Common myeloid progenitor, CD34-positive (primary cell): ENCODE measurements around the gene PTPRD.

Experiments
- CTCF ChIA-PET: fragments of 350-600 bp; sonication (Branson Sonifier 250); formaldehyde crosslinking; loops from one replicate; lab custom pipeline; 2021; ENCODE audit warnings: antibody characterized with exemption; lab: Charles Lee
- POLR2A ChIA-PET: fragments of 350-600 bp; sonication (Branson Sonifier 250); formaldehyde crosslinking; loops from one replicate; lab custom pipeline; 2021; ENCODE audit warnings: antibody characterized with exemption; lab: Charles Lee
- DNase-seq, 3 donors: peaks; one replicate each; pipeline versions ENCODE4 v3.0.0 to v3.0.0-alpha.2; 2013
- H3K27ac ChIP-seq, 2 experiments: 1 replicate in 1 of 2; 2 replicates in 1 of 2; pipeline ENCODE4 v1.7.0; 2013; ENCODE audit warnings: inconsistent platforms in 2 of 2, low read length in 2 of 2, mild to moderate bottlenecking in 2 of 2, low read depth in 1 of 2, moderate library complexity in 1 of 2; ENCODE audit not compliant: severe bottlenecking in 2 of 2, insufficient read depth in 1 of 2, poor library complexity in 1 of 2
- H3K27me3 ChIP-seq, 5 experiments: replicated peaks in 2 of 5; 1 replicate in 3 of 5; 2 replicates in 2 of 5; pipeline versions ENCODE4 v1.6.1 to v1.7.0; 2013; ENCODE audit warnings: low read length in 4 of 5, mild to moderate bottlenecking in 2 of 5, moderate library complexity in 2 of 5, inconsistent platforms in 1 of 5; ENCODE audit not compliant: insufficient read depth in 5 of 5, control insufficient read depth in 4 of 5
- H3K36me3 ChIP-seq, 4 experiments: 1 replicate in 2 of 4; 2 replicates in 2 of 4; pipeline versions ENCODE4 v1.6.1 to v1.7.0; 2013; ENCODE audit warnings: low read length in 3 of 4, control low read depth in 1 of 4, mild to moderate bottlenecking in 1 of 4; ENCODE audit not compliant: control insufficient read depth in 4 of 4, insufficient read depth in 4 of 4
- H3K4me1 ChIP-seq, 4 experiments: 1 replicate in 3 of 4; 2 replicates in 1 of 4; pipeline versions ENCODE4 v1.6.1 to v1.7.1; 2013; ENCODE audit warnings: low read length in 3 of 4, mild to moderate bottlenecking in 3 of 4, control low read depth in 1 of 4, inconsistent platforms in 1 of 4, moderate library complexity in 1 of 4; ENCODE audit not compliant: control insufficient read depth in 4 of 4, insufficient read depth in 4 of 4; ENCODE audit errors: control extremely low read depth in 1 of 4
- H3K4me3 ChIP-seq, 7 experiments: 1 replicate in 4 of 7; 2 replicates in 3 of 7; pipeline versions ENCODE4 v1.5.1 to v1.7.0; 2013; ENCODE audit warnings: mild to moderate bottlenecking in 7 of 7, low read length in 6 of 7, moderate library complexity in 6 of 7, inconsistent platforms in 2 of 7, low read depth in 2 of 7, control low read depth in 1 of 7; ENCODE audit not compliant: insufficient read depth in 4 of 7, control insufficient read depth in 1 of 7; ENCODE audit errors: extremely low read depth in 1 of 7
- H3K9me3 ChIP-seq, 5 experiments: 1 replicate in 4 of 5; 2 replicates in 1 of 5; pipeline versions ENCODE4 v1.6.1 to v1.7.1; 2013; ENCODE audit warnings: low read length in 4 of 5, mild to moderate bottlenecking in 2 of 5, inconsistent platforms in 1 of 5, low read depth in 1 of 5, moderate library complexity in 1 of 5; ENCODE audit not compliant: control insufficient read depth in 4 of 5, insufficient read depth in 2 of 5; ENCODE audit errors: control extremely low read depth in 1 of 5
- WGBS: methylation state at CpG from one replicate; pipeline ENCODE4 v1.1.5; 2013; ENCODE audit not compliant: insufficient coverage; 5-methylcytosine and 5-hydroxymethylcytosine counted together

Gene PTPRD

GRCh38 chr9:8570776-8571175 is 2042.0 kb downstream of the PTPRD start:
- H3K36me3 ChIP-seq, result no peaks in the 10 kb centered on the region
- peaks cover 0 to 1% (median 0%) of the 10 kb centered on the region in 5 experiments for H3K9me3 ChIP-seq
- H3K4me1 ChIP-seq, result peaks cover under 1 to 6% (median 3%) of the 10 kb centered on the region in 4 experiments
- no peaks in the 10 kb centered on the region for H3K27me3 ChIP-seq
- DNase-seq, result no peak
- ChIA-PET CTCF (interaction anchor here (1.0 to 1.2 kb wide), 3 partner anchors 11 to 149 kb away, joined by 3 read pairs; no protein-coding TSS in a partner anchor), POLR2A (no interaction called here)
- no peak overlapping the region for H3K4me3 ChIP-seq
- 100% methylated on average over 1 of the region's 3 CpGs for WGBS
- no peak overlapping the region for H3K27ac ChIP-seq

- WGBS, result 100% methylated on average over 3 of the region's 4 CpGs
- Histone ChIP-seq H3K36me3 (no peaks in the 10 kb centered on the region), H3K4me3 (no peak overlapping the region), H3K27ac (no peak overlapping the region), H3K9me3 (peaks cover 0 to 1% (median 0%) of the 10 kb centered on the region in 5 experiments), H3K4me1 (peaks cover 7 to 15% (median 9%) of the 10 kb centered on the region in 4 experiments), H3K27me3 (no peaks in the 10 kb centered on the region)
- peak; percentile 19 to 64 (median 41) for DNase-seq
- ChIA-PET CTCF (interaction anchor here (1.0 to 1.2 kb wide), 2 partner anchors 12 to 16 kb away, joined by 3 read pairs; no protein-coding TSS in a partner anchor), POLR2A (no interaction called here)
Observed at GRCh38 chr9:8569823-8570222, 2043.0 kb downstream of the PTPRD start.

- no peaks in the 10 kb centered on the region for H3K27me3 ChIP-seq
- DNase-seq, result no peak
- POLR2A ChIA-PET, result no interaction called here
- peaks cover 9 to 20% (median 13%) of the 10 kb centered on the region in 4 experiments for H3K4me1 ChIP-seq
- WGBS, result no CpG with 5 or more reads among the region's 2 CpGs
- no peak overlapping the region for H3K4me3 ChIP-seq
- CTCF ChIA-PET, result interaction anchor here (1.3 kb wide), 1 partner anchor 242 kb away, joined by 3 read pairs; no protein-coding TSS in a partner anchor
- H3K27ac ChIP-seq, result no peak overlapping the region
- H3K9me3 ChIP-seq, result peaks cover 0 to 1% (median 0%) of the 10 kb centered on the region in 5 experiments
- H3K36me3 ChIP-seq, result no peaks in the 10 kb centered on the region
Observed at GRCh38 chr9:8567963-8568579, 2044.7 kb downstream of the PTPRD start.

- Histone ChIP-seq H3K9me3 (peaks cover 0 to 1% (median 0%) of the 10 kb centered on the region in 5 experiments), H3K27ac (no peak overlapping the region), H3K36me3 (no peaks in the 10 kb centered on the region), H3K27me3 (no peaks in the 10 kb centered on the region), H3K4me1 (peaks cover 7 to 20% (median 13%) of the 10 kb centered on the region in 4 experiments), H3K4me3 (peak overlapping the region in 3 of 7 experiments; percentile 23 to 44 (median 44))
- POLR2A ChIA-PET, result no interaction called here
- DNase-seq, result peak; percentile 79 to 93 (median 91)
- 23% methylated on average over 4 of the region's 6 CpGs for WGBS
- CTCF ChIA-PET, result no interaction called here
Observed at GRCh38 chr9:8564960-8565359, 2047.8 kb downstream of the PTPRD start.

- DNase-seq, result no peak
- Histone ChIP-seq H3K36me3 (no peaks in the 10 kb centered on the region), H3K27me3 (no peaks in the 10 kb centered on the region), H3K9me3 (no peaks in the 10 kb centered on the region), H3K4me3 (no peak overlapping the region), H3K27ac (no peak overlapping the region), H3K4me1 (peaks cover 6 to 15% (median 11%) of the 10 kb centered on the region in 4 experiments)
- ChIA-PET CTCF (interaction anchor here (0.6 to 2.1 kb wide), 4 partner anchors 10 to 103 kb away, joined by 3 to 4 read pairs (median 3); no protein-coding TSS in a partner anchor), POLR2A (no interaction called here)
- WGBS, result 100% methylated on average over 1 of the region's 6 CpGs
Observed at GRCh38 chr9:8560560-8561525, 2052.0 kb downstream of the PTPRD start.

GRCh38 chr9:8558176-8558575 is 2054.6 kb downstream of the PTPRD start:
- ChIA-PET POLR2A (no interaction called here), CTCF (interaction anchor here (0.6 kb wide), 1 partner anchor 721 kb away, joined by 4 read pairs; no protein-coding TSS in a partner anchor)
- Histone ChIP-seq H3K4me3 (no peak overlapping the region), H3K27me3 (no peaks in the 10 kb centered on the region), H3K27ac (no peak overlapping the region), H3K36me3 (no peaks in the 10 kb centered on the region), H3K4me1 (no peaks in the 10 kb centered on the region), H3K9me3 (no peaks in the 10 kb centered on the region)
- DNase-seq, result peak in 2 of 3 donors; percentile 20 to 35
- WGBS, result 51% methylated on average over 2 of the region's 2 CpGs
